Stimulated activated CD4-positive, alpha-beta T cell treated with anti-CD3 and anti-CD28 coated beads, Interleukin-4, amount 100 ng/mL, for 24 hours (primary cell): ENCODE data around the gene L3MBTL4.
"Not testable (repeated sequence)": the region's sequence is repeated elsewhere in the genome, so short reads cannot be mapped to it uniquely, and the experiment has no call there.

Source experiments
- DNase-seq: peaks from one replicate; pipeline ENCODE4 v3.0.0-alpha.2; 2020

Gene L3MBTL4

DNA sequence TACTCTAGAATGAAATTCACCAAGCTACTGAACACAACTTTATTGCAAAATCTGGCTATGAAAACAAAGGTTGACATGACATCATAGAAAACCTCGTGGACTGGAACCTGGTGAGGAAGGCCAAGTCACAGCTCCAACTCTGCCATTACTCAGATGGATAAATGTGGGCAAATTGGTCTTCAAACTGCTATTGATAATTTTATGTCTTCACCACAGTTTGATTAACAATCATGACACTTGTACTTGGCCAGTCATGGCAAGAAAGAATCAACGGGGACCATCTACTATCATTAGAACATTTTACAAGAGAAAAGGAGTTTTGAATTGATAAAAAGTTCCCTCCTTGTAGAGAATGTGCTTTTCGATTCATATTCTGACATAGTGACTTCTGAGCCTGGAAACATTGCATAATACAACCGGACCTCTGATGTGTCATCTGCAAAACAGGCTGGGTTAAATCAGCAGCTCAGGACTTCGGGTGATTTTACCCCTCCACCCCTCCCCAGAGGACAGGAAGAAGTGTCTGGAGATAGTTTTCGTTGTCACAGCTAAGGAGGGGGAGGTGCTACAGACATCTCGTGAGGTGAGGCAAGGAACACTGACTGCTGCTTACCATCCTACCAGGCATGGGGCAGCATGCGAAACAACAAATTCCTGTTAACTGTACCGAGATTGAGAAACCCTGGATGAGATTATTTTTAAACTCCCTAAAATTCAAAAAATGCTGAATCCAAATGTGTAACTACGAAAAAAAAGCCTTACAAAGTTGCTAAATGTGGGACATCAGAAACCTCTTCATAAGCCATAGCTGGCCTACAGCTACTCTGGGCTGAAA, 8.4 kb downstream of the L3MBTL4 start:
- no peak for DNase-seq

DNA sequence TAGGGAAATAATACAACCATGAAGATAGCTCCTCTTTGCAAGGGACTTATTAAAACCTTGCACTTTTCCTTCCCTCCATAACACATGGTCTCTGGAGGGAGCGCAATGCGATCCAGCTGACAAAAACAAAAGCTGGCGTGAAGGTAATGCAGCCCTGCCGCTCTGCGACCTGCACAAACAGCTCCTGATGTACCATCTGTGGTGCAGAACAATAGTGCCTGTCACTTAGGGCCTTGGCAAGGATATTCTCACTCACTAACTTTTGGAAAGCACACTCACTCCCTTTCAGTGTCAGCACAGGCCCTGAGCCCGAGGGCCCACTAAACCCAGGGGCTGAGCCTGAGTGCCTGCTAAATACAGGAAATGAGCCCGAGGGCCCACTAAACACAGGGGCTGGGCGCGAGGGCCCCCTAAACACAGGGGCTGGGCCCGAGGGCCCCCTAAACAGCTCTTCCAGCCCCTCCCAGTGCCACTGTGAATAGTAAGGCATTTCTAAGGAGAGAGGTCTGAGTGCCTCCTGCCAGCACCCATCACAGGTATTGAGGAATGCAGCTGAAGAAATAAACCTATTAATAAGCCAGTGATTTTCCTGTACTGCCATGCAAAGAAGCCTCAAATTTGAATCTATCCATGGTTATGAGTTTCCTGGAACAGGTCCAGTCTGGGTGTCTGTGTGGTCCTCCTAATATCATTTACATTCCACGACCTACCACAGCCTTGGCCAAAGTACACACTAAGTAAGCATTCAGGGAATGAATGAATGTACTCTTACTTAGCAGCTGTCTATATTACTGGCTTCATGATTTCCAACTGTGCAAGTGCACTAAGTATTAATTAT, 9.3 kb downstream of the L3MBTL4 start:
- no peak for DNase-seq

DNA sequence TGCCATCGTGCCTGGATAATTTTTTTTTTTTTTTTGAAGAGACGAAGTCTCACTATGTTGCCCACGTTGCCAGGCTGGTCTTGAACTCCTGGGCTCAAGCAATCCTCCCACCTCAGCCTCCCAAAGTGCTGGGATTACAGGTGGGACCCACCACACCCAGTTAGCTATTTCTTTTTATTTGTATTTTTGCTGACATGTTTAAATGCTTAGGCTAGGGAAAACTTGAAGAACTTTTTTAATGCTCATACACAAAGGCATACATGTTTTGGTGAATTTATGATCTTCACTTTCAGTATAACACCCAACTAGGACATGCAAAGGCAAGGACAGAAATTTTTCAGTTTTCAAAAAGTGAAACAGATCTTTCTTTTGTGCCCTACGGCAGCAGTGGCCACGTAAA, 9.9 kb downstream of the L3MBTL4 start:
- no peak for DNase-seq

DNA sequence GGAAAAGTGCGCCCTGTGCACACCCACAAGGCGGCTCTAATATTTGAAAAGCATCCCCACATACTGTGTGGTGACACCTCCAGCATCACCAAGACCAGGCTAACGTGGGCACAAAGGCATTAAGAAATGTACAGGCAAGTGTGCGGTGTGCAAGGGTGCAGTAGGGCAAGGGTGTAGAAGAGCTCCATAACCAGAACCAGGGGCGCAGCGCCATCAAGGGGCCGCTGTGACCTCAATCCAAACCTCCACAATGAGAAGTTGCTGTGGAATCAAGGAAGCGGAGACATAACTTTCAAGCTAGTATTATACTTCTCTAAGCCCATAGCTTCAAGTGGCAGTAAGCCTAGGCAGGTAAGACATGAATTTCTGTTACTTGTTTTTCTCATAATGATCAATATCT, 13.0 kb downstream of the L3MBTL4 start:
- no peak for DNase-seq

DNA sequence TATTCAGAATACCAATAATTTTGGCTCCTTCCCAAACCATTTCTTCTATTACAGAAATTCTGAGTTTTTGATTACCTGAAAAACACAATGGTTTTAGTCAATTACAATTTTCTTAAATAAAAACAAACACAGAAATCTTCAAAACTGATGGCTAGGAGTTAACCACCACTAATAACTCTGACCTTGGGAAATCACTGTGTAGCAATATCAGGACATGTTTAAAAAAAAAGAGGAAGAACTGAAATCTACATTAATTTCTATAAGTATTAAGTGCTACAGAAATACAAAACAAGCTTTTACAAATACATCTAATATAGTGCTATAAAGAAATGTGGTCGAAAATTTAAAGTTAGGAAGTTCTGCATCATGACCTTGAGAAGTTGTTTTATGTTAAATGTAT, 14.9 kb downstream of the L3MBTL4 start:
- DNase-seq, result no peak

DNA sequence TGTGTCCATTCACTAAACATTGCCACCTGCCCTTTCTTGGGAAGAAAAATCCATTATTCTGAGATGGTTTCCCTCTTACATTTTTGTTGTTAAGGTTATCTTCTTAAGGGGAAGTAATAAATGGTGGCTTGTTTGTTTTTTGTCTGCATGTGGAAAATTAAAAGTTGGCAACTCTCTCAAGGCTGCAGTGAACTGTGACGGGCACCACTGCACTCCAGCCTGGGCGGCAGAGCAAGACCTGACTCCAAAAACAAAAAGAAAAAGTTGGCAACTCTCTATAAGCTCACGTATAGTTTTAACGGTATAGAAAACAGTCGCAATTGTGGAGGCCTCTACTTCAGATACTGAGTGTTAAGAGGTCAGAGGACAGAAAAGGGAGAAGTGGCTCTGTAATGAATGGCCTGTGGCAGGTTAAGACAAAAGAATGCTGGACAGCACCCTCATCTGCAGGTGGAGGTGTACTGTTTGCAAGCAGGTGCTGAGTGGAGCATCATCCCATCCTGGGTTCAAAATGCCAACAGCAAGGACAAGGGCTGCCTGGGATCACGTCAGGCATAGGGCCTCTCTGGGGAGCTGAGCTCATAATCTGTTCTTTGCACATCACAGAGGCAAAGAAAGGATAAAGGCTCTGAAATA, 16.7 kb downstream of the L3MBTL4 start:
- DNase-seq, result no peak

DNA sequence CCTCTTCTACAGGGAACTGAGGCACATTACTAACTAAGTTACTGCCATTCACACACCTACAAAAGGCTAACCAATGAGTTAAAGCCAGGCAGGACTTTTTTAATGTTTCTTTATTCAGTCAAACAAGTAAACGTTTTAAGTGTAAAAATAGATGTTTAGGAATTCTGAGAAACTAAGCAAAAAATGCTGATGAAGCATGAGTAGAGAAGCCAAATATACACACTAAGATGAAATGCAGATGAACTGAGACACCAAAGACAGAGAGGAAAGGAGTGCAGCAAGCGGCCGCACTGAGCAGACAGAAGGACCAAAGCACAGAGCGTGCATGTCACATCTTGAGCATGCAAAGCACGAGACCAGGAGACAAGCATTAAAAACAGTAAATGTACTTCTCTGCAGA, 17.9 kb downstream of the L3MBTL4 start:
- DNase-seq, result no peak

DNA sequence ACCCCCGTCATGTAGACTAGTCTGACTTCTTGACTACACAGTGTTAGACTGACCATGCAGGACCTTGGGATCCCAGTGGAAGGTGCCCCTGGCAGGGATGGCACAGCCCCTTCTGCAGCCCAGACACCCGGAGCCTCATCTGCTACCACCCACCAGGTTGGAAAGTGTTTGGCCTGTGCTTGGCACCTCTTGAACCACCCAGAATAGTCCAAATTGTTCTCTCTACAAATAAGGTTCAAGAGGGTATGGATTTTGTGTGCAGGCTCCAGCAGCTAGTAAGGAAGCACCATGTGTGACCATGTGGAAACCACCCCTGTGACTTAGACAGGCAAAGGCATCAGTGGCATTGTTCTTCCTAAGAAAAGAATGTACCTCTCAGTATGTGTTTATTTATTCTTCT, 18.4 kb downstream of the L3MBTL4 start:
- no peak for DNase-seq

DNA sequence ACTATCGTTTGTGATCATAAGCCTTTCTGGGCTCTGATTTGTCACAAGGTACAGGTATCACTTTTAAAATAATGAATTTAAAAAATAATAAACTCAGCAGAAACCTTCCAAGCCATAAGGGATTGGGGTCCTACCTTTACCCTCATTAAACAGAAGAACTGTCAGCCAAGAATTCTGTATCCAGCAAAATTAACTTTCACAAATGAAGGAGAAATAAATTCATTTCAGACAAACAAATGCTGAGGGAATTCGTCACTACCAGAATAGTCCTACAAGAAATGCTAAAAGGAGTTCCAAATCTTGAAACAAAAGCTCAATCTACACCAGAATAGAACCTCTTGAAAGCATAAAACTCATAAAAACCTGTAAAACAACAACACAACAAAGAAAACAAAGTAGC, 25.7 kb downstream of the L3MBTL4 start:
- no peak for DNase-seq

DNA sequence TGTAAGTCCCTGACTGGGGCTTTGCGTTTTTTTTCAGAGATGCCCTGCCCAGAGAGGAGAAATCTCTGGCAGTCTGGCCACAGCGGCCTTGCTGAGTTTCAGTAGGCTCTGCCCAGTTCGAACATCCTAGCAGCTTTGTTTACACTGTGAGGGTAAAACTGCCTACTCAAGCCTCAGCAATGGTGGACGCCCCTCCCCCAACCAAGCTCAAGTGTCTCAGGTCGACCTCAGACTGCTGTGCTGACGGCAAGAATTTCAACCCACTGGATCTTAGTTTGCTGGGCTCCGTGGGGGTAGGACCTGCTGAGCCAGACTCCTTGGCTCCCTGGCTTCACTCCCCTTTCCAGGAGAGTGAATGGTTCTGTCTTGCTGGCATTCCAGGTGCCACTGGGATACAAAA, 31.7 kb downstream of the L3MBTL4 start:
- DNase-seq, result no peak

DNA sequence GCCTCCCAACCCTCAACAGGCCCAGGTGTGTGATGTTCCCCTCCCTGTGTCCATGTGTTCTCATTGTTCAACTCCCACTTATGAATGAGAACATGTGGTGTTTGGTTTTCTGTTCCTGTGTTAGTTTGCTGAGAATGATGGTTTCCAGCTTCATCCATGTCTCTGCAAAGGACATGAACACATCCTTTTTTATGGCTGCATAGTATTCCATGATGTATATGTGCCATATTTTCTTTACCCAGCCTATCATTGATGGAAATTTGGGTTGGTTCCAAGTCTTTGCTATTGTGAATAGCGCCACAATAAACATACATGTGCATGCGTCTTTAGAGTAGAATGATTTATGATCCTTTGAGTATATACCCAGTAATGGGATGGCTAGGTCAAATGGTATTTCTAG, 37.2 kb downstream of the L3MBTL4 start:
- DNase-seq, result not testable (repeated sequence)

DNA sequence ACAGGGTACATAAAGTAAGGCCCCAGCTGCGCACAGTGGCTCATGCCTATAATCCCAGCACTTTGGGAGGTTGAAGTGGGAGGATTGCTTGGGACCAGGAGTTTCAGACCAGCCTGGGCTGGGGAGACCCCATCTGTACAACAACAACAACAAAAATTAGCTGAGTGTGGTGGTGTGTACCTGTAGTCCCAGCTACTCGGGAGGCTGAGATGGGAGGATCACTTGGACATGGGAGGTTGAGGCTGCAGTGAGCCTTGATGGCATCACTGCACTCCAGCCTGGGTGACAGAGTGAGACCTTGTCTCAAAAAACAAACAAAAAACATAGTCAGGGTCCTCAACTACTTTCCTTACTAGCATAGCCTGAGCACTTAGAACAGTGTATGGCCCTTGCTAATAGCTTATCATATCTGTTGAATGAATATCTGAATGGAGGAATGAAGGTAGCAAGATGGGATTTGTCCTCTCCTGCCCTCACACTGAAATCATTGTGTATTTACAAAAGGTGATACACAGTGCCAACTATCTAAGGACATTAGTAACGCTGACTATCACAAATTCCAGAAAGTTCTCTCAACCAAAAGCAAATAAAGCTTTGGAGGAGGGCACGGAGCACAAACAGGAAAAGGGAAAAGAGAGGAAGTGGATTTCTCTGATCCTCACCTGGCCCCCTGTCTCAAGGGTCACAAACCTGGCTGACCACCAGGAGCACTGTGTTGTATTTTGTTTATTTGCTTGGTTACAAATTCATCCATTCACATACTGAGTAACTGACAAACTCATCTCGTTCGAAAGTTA, 38.1 kb downstream of the L3MBTL4 start:
- DNase-seq, result no peak

DNA sequence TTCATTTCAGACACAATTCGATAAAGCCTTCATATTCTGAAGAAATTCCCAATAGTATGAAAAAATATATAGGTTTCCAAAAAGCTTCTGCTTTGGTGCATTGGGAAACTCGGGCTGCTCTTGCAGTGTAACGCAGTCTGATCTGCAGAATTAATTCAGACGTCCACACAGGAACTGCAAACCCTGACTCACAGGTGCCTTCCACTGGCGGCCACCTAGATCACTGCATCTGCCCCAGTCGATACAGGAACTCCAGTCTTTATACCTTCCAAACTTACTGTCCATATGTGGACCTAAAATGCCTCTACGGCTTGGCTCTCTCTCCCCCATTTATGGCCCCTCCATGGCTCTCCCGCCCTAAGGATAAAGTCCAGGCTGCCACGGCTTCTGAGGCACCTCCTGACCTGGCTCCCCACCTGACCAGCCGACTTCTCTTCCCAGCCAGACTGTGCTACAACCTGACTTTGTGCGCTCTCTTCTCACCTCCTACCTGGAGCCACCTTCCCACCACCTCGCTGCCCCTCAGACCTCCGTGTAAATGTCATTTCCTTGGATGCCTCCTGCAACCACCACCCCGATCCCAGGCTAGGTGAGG, 39.7 kb downstream of the L3MBTL4 start:
- DNase-seq, result no peak

DNA sequence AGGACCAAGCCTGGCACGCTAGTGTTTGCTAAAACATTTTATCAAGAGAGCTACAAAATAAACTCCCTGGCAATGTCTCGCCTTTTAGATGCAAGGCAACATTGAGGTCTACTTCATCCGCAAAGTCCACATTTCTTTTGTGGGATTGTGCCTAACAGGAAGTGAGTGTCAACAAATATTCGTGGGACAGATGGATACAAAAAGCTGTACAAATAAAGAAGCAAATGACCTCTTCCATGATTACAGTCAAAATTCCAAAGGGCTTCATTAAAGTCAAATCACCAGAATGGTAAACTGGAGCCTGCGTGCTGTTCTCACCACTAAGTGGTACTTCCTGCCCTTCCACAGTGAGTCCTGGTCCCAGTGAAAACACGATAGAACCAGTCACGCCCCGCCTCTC, 40.4 kb downstream of the L3MBTL4 start:
- DNase-seq, result no peak

DNA sequence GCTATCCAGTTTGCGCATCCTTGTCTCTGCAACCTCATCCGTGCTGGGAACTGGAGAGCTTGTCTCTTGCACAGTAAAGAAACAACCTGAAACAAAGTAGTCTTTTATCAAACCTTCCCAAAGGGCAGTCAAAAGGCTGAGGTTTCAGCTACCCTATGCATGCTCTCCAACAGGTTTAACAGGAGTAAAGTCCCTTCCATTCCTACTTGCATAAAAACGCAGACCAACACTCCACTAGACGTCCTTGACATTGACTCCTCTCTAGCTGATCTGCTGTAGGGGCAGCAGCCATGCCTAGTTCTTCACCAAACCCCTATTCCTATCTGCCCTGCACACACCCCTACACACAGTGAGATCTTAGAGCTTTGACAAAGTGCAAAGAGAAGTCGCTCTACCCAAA, 41.5 kb downstream of the L3MBTL4 start:
- no peak for DNase-seq

DNA sequence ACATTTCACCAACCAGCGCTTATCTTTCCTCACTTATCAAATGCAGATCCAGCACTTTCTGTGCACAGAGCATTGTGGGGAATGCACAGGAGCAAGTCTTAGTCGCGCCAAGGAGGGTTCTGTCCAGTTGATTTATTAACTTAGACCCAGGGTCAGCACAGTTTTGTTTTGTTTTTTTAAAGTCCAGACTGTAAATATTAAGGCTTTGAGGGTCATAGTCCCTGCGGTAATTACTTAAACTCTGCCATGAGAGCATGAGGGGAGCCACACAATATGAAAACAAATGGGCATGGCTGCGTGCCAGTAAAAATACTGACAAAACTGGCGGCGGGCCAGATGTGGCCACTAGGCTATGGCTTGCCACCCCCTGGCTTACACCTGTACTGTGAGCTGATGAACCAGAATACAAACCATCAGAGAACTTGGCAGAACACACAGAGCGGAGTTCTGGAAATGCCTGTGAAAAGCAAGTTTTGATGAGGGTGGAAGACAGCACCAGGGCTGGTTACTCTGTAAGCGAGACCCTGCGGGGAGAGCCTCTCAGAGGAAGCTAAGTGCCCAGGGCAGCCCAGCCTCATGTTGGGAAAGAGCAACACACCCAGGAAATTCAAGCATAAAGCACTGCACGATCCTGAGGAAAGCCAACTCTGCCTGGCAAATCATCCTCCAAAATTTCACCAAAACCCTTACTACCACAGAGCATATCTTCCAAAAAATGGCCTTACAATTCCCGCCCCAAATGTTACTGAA, 43.6 kb downstream of the L3MBTL4 start:
- no peak for DNase-seq

DNA sequence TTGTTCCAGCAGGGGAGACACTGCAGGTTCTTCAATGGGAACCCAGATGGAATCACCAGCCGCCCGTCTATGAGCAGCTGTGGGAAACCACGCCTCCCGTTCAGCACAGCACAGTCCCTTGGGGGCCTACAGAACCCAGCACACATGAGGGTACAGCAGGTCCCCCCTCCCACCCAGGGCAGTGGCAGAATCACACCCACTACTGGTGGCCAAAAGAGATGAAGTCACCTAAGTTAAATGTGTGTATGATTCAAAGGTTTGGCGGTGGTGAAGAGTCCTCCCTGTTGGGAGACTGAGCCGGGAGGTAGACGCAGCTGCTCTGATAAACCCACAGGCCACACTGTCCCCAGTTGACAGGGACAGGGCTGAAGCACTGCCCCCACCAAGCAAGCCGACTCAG, 44.3 kb downstream of the L3MBTL4 start:
- no peak for DNase-seq

DNA sequence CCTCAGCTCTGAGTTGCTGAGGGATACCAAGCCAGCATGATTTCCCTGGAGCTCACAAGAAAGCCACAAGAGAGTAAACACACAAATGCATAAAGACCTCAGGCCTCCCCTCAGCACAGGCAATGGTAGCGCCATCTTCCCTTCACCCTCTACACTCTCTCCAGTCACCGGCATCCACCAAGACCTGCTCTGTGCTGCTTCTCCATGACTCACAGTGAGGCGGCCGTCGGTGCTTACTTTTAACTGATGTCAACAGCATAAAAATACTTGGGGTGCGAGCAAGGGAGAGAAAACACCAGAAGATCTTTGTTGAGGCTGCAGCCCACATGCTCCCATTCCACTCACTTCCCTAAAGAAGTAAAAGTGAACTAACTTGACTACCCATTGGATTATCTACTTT, 46.7 kb downstream of the L3MBTL4 start:
- no peak for DNase-seq

DNA sequence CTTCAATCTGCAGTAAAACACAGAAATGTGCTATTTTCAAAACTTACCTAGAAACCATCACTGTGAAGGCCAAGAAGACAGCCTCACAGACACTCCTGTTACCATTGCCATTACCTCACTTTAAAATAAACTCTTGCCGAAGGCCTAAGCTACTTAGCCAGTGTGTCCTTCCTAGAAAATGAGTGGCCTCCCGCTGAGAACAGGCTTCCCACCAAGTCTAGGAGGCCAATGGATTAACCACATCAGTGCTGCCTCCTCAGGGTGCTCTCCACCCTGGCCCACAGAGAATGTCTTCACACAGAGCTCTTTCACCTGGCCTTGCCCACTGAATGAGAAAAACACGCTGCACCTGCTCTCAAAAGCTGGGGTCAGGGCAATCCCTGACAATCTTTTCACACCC, 47.5 kb downstream of the L3MBTL4 start:
- DNase-seq, result no peak

DNA sequence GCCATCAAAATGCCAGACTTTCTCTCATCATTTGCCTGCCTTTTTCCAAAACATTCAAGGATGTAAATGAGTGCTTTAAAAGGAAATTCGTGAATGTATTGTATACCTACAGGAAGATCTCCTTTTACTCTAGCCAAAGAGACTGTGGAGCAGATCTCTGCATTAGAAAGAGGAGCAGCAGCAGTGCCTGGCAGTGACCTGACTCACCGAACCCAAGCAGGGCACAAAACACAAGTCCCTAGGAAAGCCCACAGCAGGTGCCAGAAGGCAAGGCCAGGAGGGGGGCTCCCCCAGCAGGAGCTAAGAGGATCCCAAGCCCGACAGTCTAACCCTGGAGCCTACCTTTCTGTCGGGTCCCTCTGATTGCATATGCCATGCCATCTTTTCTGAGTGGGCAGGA, 47.9 kb downstream of the L3MBTL4 start:
- DNase-seq, result no peak

DNA sequence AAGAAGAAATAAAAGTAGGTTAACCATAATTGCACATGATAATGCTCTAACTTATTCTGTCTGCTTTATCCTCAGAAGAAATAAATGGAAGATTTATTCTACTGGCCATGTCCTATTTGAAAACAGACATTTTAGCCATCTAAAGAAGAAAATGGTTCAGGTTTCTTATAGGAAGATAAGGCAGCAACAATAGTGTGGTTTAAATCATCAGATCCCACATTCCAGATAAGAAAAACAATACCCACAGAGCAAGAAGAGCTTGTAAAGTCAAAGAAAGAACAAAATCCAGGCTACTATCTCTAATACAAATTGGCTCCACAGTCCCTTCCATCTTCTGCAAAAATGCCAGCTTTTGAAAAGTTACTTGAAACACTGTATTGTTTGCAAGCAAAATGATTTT, 49.3 kb downstream of the L3MBTL4 start:
- no peak for DNase-seq

DNA sequence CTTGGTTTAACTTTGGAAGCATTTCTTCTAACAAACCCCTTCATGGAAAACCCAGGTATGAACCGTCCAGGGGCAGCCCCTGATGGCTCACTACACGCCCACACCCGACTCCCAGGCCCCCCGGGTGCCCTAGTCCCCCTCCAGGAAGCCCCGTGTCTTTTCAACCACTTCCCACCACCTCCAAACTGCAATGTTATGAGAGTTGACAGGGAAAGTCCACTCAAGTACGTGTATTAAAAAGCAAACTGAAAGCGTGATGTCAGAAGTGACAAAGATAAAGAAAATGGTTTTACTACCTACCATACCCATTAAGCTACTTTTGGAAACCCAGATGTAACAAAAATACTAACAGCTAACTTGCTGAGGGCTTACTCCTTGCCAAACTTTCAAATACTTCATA, 51.5 kb downstream of the L3MBTL4 start:
- DNase-seq, result no peak
